GM18526 (cell line): Measurements from ENCODE around the gene C1orf122.

Experiments used
- POLR2A ChIP-seq: IDR thresholded peaks from 3 replicates; pipeline ENCODE4 v1.6.1; 2011; ENCODE audit not compliant: insufficient read length; ENCODE audit errors: extremely low read depth

The C1orf122 gene

DNA sequence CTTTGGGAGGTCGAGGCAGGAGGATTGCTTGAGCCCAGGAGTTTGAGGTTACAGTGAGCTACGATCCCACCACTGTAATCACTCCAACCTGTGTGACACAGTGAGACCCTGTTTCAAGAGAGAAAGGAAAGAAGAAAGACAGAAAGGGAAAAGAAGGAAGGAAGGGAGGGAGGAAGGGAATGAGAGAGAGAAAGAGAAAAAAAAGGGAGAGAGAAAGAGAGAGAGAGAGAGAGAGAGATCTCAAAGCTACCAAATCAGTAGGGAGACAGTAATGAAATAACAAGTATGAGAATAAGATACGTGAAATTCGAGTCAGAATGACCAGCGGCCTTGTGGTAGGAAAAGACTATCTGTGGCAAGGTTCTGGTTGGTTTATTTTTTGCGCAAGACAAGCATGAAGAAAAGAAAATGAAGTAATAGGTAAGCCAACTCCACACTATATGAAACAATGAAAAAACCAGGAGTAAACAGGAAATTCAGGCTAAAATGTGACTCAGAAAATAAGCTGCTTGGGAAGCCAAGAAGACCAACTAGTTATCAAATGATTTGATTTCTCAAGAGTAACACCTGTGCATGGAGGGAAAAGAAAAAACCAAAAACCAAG lies 42.9 kb downstream of the C1orf122 start:
- no peak for TF ChIP-seq POLR2A

DNA sequence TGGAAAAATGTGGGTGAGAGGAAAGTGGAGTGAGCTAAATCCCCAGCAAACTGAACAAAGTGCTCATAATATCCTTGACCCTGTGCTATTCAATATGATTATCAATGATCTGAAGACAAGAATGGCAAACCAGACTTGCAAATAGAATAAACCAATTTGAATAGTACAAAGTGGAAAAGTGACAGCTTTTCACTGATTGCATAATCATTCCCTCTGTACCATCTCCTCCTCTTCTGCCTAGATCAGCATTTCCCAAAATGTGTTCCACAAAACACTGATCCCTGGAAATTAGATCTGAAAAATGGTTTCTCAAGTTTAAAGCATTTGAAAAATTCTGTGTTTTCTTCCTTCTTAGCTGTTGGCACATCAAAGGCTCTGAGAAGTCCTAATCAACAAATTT lies 43.7 kb downstream of the C1orf122 start:
- no peak for TF ChIP-seq POLR2A

DNA sequence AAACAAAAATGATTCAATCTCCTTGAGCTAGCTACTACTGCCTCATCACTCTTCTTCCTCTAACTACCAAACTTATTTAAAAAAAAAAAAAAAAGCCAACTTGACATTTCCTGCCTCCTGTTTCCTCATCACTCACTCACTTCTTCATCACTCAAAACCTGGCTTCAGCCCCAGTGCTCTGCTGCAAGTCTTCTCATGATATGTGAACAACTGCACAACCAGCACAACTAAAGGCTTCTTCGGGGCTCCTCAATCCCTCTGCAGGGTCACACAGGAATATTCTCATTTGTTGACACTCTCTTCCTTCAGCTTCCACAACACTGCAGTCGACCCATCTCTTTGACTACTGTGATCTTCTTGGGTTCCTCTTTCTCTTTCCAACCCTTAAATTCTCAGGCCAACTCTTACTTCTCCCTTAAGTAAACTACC lies 44.2 kb downstream of the C1orf122 start:
- TF ChIP-seq POLR2A: no peak

DNA sequence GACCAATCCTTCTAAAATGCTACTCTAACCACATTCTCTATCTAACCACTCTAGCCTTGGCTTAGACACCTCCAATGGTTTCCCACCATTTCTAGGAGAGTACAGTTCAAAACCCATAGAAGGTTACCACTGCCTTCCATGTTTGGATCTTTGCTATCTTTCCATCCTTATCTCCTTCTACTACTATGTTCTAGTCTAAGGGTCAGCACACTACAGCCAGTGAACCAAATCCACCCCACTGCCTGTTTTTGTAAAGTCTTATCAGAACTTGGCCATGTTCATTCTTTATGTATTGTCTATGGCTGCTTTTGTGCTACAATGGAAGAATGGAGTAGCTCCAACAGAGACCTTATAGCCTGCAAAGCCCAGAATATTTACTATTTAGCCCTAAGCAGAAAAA lies 45.6 kb downstream of the C1orf122 start:
- no peak for TF ChIP-seq POLR2A

DNA sequence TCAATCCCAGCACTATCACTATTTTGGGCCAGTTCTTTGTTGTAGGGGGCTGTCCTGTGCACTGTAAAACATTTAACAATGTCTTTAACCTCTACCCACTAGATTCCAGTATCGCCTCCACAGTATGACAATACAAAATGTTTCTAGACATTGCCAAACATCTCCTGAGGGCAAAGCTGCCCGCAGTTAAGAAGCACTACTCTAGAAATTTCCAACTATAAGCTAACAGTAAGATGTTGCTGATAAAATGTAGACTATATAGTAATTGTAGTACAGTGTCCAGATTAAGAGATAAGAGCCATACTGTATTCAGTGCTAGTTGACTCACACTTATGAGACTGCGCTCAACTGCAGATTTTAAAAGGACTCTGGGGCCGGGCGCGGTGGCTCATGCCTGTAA lies 46.8 kb downstream of the C1orf122 start:
- no peak for TF ChIP-seq POLR2A
